MM.1S (cell line): ENCODE data around the gene LCN12.

ENCODE experiments used
- DNase-seq: peaks from one replicate; pipeline ENCODE4 v3.0.0-alpha.2; 2015
- H2AFZ ChIP-seq: fragments of 300-600 bp; sonication (generic); 2 replicates; pipeline ENCODE4 v1.6.0; 2016; ENCODE audit warnings: antibody characterized with exemption, low read length
- H3F3A ChIP-seq: fragments of 300-600 bp; sonication (generic); 2 replicates; pipeline ENCODE4 v1.6.1; 2016; ENCODE audit warnings: mild to moderate bottlenecking, antibody characterized with exemption, low read length, moderate library complexity, mixed read lengths; ENCODE audit not compliant: insufficient read depth
- H3K27ac ChIP-seq: fragments of 300-600 bp; sonication (generic); 2 replicates; pipeline ENCODE4 v1.5.1; 2016; ENCODE audit warnings: mild to moderate bottlenecking, low read length
- H3K27me3 ChIP-seq: fragments of 300-600 bp; sonication (generic); replicated peaks from 2 replicates; pipeline ENCODE4 v1.6.0; 2016; ENCODE audit warnings: low read length; ENCODE audit not compliant: insufficient read depth
- H3K36me3 ChIP-seq: fragments of 300-600 bp; sonication (generic); replicated peaks from 2 replicates; pipeline ENCODE4 v1.6.1; 2016; ENCODE audit warnings: mild to moderate bottlenecking, low read length, mixed read lengths; ENCODE audit not compliant: insufficient read depth
- H3K4me1 ChIP-seq: fragments of 300-600 bp; sonication (generic); 2 replicates; pipeline ENCODE4 v1.6.1; 2016; ENCODE audit warnings: low read length, mixed read lengths
- H3K4me2 ChIP-seq: fragments of 300-600 bp; sonication (generic); 2 replicates; pipeline ENCODE4 v1.6.0; 2016; ENCODE audit warnings: low read depth, low read length
- H3K4me3 ChIP-seq: fragments of 300-600 bp; sonication (generic); 2 replicates; pipeline ENCODE4 v1.5.1; 2016; ENCODE audit warnings: low read length, mixed read lengths
- H3K79me2 ChIP-seq: fragments of 300-600 bp; sonication (generic); 2 replicates; pipeline ENCODE4 v1.6.1; 2016; ENCODE audit warnings: mixed run types, low read length, mixed read lengths
- H3K9ac ChIP-seq: fragments of 300-600 bp; sonication (generic); 2 replicates; pipeline ENCODE4 v1.6.1; 2016; ENCODE audit warnings: low read length, mixed read lengths
- H3K9me2 ChIP-seq: fragments of 300-600 bp; sonication (generic); replicated peaks from 2 replicates; pipeline ENCODE4 v1.6.1; 2016; ENCODE audit warnings: mild to moderate bottlenecking, low read length, mixed read lengths; ENCODE audit not compliant: insufficient read depth
- H3K9me3 ChIP-seq: fragments of 300-600 bp; sonication (generic); replicated peaks from 2 replicates; pipeline ENCODE4 v1.6.1; 2016; ENCODE audit warnings: mild to moderate bottlenecking, low read length, mixed read lengths; ENCODE audit not compliant: insufficient read depth
- H4K20me1 ChIP-seq: fragments of 300-600 bp; sonication (generic); 2 replicates; pipeline ENCODE4 v1.6.1; 2016; ENCODE audit warnings: mild to moderate bottlenecking, low read length, moderate library complexity, mixed read lengths; ENCODE audit not compliant: insufficient read depth
- EZH2 ChIP-seq: fragments of 300-600 bp; sonication (generic); optimal IDR thresholded peaks from 2 replicates; pipeline ENCODE3; 2017; ENCODE audit warnings: low read depth, mild to moderate bottlenecking, antibody characterized with exemption, low read length, mixed read lengths
- EZH2phosphoT487 ChIP-seq: fragments of 300-600 bp; sonication (generic); IDR thresholded peaks from 2 replicates; pipeline ENCODE4 v1.6.1; 2018; ENCODE audit warnings: antibody characterized with exemption, low read length
- TF ChIP-seq, protein P1 (sequence below): fragments of 300-600 bp; sonication (generic); IDR thresholded peaks from 2 replicates; pipeline ENCODE4 v1.5.1; 2016; ENCODE audit warnings: antibody characterized with exemption, low read length, mixed read lengths

The LCN12 gene

DNA sequence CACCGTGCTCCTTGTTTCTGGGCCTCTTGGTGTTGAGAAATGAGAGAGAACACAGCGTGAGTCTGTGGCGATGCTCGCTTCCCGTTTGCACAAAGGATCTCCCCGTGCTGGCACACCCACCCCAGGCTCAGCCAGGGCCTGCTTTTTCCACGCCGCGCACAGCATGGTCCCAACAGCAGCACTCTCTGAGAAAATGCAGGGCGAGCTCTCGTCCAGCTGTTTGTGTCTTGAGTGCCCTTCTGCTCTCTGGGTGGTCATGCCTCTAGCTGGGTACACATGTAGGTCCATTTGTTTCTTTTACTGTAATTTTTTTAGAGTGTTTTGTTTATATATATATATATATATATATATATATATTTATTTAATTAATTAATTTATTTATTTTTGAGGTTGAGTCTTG, 34.2 kb upstream of the LCN12 start:
- Histone ChIP-seq H3K9me2 (no peaks in the 10 kb centered on the region), H3K36me3 (peaks cover 11% of the 10 kb centered on the region; the same call in 1 of the 2 replicates), H3K4me1 (no peaks in the 10 kb centered on the region), H3K9ac (no peak overlapping the region), H3K27me3 (no peaks in the 10 kb centered on the region), H3K4me3 (no peak overlapping the region), H3K9me3 (no peaks in the 10 kb centered on the region), H3K79me2 (peaks cover 51% of the 10 kb centered on the region), H4K20me1 (no peaks in the 10 kb centered on the region), H2AFZ (no peak overlapping the region), H3F3A (no peaks in the 10 kb centered on the region), H3K27ac (no peak overlapping the region), H3K4me2 (no peak overlapping the region)
- DNase-seq, result no peak
- TF ChIP-seq EZH2phosphoT487, result no peak
- TF ChIP-seq, protein P1, sequence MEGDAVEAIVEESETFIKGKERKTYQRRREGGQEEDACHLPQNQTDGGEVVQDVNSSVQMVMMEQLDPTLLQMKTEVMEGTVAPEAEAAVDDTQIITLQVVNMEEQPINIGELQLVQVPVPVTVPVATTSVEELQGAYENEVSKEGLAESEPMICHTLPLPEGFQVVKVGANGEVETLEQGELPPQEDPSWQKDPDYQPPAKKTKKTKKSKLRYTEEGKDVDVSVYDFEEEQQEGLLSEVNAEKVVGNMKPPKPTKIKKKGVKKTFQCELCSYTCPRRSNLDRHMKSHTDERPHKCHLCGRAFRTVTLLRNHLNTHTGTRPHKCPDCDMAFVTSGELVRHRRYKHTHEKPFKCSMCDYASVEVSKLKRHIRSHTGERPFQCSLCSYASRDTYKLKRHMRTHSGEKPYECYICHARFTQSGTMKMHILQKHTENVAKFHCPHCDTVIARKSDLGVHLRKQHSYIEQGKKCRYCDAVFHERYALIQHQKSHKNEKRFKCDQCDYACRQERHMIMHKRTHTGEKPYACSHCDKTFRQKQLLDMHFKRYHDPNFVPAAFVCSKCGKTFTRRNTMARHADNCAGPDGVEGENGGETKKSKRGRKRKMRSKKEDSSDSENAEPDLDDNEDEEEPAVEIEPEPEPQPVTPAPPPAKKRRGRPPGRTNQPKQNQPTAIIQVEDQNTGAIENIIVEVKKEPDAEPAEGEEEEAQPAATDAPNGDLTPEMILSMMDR, result no peak
- TF ChIP-seq EZH2, result no peak

DNA sequence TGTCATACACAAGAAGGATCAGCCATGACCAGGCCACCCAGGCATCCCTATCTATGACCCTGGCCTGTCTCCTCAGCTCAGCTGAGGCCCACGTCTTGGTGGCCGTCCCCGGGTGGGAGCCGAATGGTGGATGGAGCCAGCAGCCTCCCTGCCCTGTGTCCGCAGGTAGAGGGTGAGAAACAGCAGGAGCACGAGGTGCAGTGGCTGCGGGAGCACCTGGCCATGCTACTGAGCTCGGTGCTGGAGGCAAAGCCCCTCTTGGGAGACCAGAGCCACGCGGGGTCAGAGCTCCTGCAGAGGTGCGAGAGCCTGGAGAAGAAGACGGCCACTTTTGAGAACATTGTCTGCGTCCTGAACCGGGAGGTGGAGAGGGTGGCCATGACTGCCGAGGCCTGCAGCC, 32.0 kb upstream of the LCN12 start:
- no peak overlapping the region for H3K4me3 ChIP-seq
- no peak for DNase-seq
- no peaks in the 10 kb centered on the region for H3K9me3 ChIP-seq
- H2AFZ ChIP-seq, result no peak overlapping the region
- peaks cover 7% of the 10 kb centered on the region for H3K36me3 ChIP-seq
- no peaks in the 10 kb centered on the region for H4K20me1 ChIP-seq
- H3K4me2 ChIP-seq, result no peak overlapping the region
- H3K9me2 ChIP-seq, result no peaks in the 10 kb centered on the region
- no peak overlapping the region for H3K27ac ChIP-seq
- H3K27me3 ChIP-seq, result no peaks in the 10 kb centered on the region
- peaks cover 36% of the 10 kb centered on the region for H3K79me2 ChIP-seq
- no peaks in the 10 kb centered on the region for H3F3A ChIP-seq
- H3K9ac ChIP-seq, result no peak overlapping the region
- H3K4me1 ChIP-seq, result no peaks in the 10 kb centered on the region
- TF ChIP-seq EZH2 (no peak), EZH2phosphoT487 (no peak)
- TF ChIP-seq, protein P1, result no peak

DNA sequence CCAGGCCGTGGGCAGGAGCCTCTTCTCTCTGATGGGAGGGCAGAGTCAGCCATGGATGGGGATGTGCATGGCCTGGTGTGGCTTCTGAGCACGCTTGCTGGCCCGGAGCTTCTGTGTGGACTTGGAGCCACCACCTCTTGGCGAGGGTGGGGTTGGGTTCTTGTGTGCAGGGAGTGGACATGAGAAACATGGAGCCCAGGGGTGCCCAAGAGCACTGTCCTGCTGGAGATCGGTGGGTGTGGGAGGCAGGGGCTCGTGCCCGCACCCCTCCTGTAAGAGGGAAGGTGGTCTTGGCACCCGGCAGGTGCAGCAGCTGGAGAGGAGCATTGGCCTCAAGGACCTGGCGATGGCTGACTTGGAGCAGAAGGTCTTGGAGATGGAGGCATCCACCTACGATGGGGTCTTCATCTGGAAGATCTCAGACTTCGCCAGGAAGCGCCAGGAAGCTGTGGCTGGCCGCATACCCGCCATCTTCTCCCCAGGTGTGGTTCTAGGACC, 31.3 kb upstream of the LCN12 start:
- Histone ChIP-seq H3F3A (no peaks in the 10 kb centered on the region), H3K27me3 (no peaks in the 10 kb centered on the region), H3K27ac (no peak overlapping the region), H3K4me3 (no peak overlapping the region), H3K4me2 (no peak overlapping the region), H3K9me2 (no peaks in the 10 kb centered on the region), H2AFZ (no peak overlapping the region), H3K4me1 (no peaks in the 10 kb centered on the region), H3K36me3 (peaks cover 7% of the 10 kb centered on the region), H3K79me2 (peaks cover 29% of the 10 kb centered on the region), H3K9ac (no peak overlapping the region), H3K9me3 (no peaks in the 10 kb centered on the region), H4K20me1 (no peaks in the 10 kb centered on the region)
- DNase-seq, result no peak
- TF ChIP-seq EZH2 (no peak), EZH2phosphoT487 (no peak)
- TF ChIP-seq, protein P1, result no peak
